SK-N-DZ (cell line): ENCODE results near the gene RPL27.

Source experiments
- DNase-seq: peaks from one replicate; pipeline ENCODE4 v3.0.0-alpha.2; 2015; ENCODE audit warnings: low spot score

The RPL27 gene

DNA sequence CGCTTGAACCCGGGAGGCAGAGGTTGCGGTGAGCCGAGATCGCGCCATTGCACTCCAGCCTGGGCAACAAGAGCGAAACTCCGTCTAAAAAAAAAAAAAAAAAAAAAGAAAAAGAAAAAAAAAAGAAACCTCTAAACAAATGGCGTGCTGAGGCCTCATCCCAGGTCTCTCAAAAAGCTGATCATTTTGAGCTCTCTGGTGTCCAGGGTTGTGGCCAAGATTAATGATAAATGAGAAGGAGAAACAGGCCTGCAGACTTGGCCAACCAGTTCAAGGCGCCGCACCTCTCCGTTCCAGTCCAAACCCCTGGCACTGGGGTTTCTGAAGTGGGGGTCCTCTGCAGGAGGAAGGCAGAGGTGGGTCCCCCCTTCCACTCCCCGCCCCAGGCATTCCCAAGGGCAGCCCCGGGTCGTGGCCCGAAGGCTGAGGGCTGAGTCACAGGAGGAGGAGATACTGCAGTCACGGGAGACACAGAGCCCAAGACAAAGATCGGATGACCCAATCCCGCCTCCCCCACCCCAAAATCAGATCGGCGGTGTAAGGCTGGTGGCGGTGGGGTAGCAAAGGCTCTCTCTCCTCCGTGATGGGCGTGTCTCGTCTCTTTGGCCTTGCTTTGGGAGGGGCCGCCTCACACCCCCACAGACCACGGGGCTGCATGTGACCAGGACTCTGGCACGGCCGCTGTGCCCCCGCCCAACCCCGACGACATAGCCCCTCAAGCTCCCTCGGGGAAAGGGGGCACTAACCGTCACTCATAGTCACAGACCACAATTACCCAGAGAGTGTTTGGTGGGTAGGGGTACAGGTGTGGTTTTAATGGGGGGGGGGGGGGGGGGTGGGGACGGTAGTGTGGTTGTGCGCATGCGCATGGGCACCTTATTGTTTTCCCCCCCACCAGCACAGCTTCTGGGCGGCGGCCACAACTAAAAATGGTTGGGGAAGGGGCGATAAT is 22.8 kb downstream of the RPL27 start:
- DNase-seq = peak; percentile 57

GRCh38 chr17:43021741-43022512 is 23.7 kb downstream of the RPL27 start, which contains the start of gene VAT1:
Gene VAT1, minus strand, starts transcription at chr17:43022385. Its CDS starts 63 bp downstream, at chr17:43022322.
- peak; percentile 82 for DNase-seq

DNA sequence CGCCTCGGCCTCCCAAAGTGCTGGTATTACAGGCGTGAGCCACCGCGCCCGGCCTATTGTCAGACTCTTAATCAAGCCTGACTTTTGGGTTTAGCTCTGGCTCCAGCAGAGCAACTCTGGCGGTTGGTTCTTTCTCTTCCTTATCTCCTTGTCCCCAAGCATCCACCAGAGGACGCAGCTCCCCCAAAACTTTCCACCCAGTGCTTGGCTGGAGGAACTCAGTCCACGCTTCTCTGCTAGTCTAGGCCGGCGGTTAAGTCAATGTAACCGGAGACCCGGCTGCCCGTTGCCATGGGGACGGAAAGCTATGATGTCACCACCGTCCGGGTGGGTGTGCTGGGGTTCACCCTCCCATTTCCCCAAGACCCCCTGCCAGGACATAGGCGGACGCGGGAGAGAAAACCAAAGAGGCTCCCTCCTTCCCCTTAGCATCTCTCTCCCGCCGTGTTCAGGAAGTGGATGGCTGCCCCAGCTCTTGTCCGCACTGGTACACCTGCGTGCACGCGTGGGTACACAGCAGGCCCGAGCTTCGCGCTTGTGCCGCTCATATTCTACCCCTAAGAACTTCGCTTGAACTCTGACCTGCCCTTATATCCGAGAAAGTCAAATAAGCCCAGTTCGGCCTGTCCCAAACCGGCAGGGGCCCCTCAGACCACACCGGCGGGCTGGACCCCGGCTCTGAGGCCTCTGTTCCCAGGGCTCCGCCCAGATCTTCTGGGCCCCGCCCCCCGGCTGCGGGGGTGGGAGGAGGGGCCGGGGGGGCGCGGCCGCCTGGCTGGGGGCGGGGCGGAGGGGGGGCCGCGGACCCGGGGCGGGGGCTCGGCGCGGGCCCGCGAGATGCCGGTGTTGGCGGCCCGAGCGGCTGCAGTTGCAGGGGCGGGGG is 26.4 kb downstream of the RPL27 start, which contains the start of gene RND2:
RND2 (plus strand) TSS at position 825 of the 883 bp plus-strand sequence. CDS start 117 bp downstream, outside the sequence.
- DNase-seq = peak; percentile 98

GRCh38 chr17:43025290-43025657 is 27.1 kb downstream of the RPL27 start:
- DNase-seq = peak; percentile 60

DNA sequence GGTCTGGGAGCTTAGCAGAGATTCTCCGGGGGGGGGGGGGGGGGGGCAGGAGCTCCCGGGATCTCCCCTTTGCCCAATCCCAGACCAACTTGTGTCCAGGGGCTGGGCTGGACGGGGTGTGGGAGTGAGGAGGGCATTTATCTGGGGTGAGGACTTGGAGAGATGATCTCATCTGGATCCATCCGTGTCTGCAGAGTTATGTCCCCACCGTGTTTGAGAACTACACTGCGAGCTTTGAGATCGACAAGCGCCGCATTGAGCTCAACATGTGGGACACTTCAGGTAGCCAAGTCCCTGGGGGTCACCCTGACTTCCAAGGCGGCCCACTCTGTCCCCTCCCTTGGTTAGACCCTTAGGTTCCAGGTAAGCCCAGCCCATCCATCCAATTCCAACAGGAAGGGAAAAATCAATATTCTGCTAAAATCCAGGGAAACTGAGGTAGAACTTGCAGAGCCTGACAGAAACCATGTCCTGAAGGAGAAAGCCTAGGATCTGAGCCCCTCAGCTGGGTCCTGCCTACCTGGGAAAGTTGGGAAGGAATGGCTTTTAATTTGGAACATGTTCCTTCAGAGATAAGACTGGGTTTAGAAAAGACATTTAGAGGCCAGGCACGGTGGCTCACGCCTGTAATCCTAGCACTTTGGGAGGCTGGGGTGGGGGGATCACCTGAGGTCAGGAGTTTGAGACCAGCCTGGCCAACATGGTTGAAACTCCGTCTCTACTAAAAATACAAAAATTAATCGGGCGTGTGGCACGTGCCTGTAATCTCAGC is 27.7 kb downstream of the RPL27 start:
- DNase-seq = peak; percentile 45

- DNase-seq = no peak
Observed at GRCh38 chr17:43026595-43026994, 28.4 kb downstream of the RPL27 start.

GRCh38 chr17:43027091-43028032 is 29.1 kb downstream of the RPL27 start:
- DNase-seq = no peak

DNA sequence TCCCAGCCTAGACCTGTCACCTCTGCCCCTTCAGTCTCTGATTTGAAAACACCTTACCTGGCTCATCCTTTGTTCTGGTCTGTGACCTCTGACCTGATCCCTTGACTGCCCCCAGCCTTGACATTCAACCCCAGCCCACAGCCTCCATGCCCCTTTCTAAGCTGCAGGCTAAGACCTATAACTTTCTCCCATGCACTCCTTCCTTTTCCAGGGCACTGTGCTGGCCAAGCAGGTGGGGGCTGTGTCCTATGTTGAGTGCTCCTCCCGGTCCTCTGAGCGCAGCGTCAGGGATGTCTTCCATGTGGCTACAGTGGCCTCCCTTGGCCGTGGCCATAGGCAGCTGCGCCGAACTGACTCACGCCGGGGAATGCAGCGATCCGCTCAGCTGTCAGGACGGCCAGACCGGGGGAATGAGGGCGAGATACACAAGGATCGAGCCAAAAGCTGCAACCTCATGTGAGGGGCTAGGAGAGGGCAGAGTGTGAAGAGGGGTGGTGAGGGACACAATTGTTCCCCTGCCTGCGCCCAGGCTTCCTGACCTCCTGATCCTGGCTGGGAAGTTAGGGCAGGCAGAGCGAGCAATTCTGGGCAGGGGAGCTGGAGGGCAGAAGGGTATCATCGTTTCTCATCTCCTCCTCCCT is 30.1 kb downstream of the RPL27 start:
- no peak for DNase-seq

- DNase-seq = no peak
Observed at GRCh38 chr17:43030137-43030767, 32.0 kb downstream of the RPL27 start.

DNA sequence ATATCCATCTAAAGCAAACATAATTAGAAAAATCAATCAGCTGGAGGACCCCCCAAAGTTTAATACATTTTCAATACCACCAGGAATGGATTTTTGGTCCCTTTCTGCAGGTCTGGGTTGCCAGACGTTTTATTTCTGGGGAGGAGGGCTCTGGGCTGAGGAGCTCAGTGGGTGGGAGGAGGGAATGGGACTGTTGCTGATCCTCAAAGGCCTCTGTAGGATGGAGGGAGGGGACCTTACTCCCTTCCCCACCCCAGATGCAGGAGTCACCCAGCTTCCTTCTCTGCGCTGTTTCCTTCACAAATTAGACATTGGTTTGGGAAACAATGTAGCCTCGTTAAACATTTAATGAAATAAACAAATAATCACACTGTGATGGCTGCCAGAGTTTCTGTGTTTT is 33.4 kb downstream of the RPL27 start:
- DNase-seq = no peak

- peak; percentile 71 for DNase-seq
Observed at GRCh38 chr17:43033948-43034881, 36.0 kb downstream of the RPL27 start.

DNA sequence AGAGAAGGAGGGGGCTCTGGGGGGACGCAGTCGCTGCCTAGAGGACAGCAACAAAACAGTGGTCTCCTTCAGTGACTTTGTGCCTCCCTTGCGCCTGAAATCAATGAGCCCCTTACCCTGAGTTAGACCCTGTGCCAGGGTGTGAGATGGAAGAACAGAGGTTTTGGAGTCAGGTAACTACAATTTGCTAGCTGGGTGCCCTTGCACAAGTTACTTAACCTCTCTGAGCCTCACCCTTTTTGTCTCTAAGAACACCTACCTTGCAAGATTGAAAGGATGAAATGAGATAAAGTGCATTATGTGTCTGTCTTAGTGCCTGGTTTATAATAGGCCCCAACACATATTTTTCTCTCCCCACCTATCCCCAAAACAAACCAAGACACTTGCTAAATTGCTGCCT is 36.7 kb downstream of the RPL27 start:
- no peak for DNase-seq

GRCh38 chr17:43039646-43040045 is 41.4 kb downstream of the RPL27 start:
- DNase-seq = no peak

GRCh38 chr17:43040655-43041054 is 42.4 kb downstream of the RPL27 start:
- DNase-seq = no peak

GRCh38 chr17:43042025-43042628 is 43.9 kb downstream of the RPL27 start:
- no peak for DNase-seq

- no peak for DNase-seq
Observed at GRCh38 chr17:43043307-43043706, 45.1 kb downstream of the RPL27 start.

- no peak for DNase-seq
Observed at GRCh38 chr17:43044024-43044423, 45.8 kb downstream of the RPL27 start.
